KMS-11 (cell line): ENCODE data around the gene XIST.

Experiments used
- H2AFZ ChIP-seq: fragments of 200-600 bp; sonication (generic); 2 replicates; pipeline ENCODE4 v1.6.1; 2016; ENCODE audit warnings: antibody characterized with exemption, mixed run types, low read depth
- H3K27ac ChIP-seq: fragments of 200-600 bp; sonication (generic); 2 replicates; pipeline ENCODE4 v1.6.1; 2016; ENCODE audit warnings: mild to moderate bottlenecking, mixed run types
- H3K27me3 ChIP-seq: fragments of 200-600 bp; sonication (generic); 2 replicates; pipeline ENCODE4 v1.6.1; 2017; ENCODE audit warnings: mild to moderate bottlenecking, low read depth, mixed run types, moderate library complexity; ENCODE audit not compliant: insufficient read depth
- H3K36me3 ChIP-seq: fragments of 200-600 bp; sonication (generic); 2 replicates; pipeline ENCODE4 v1.6.1; 2017; ENCODE audit warnings: mild to moderate bottlenecking, mixed run types; ENCODE audit not compliant: insufficient read depth
- H3K4me1 ChIP-seq: fragments of 200-600 bp; sonication (generic); 2 replicates; pipeline ENCODE4 v1.6.1; 2016; ENCODE audit warnings: mild to moderate bottlenecking, low read depth, mixed run types; ENCODE audit not compliant: poor library complexity, severe bottlenecking
- H3K4me2 ChIP-seq: fragments of 200-600 bp; sonication (generic); 2 replicates; pipeline ENCODE4 v1.7.0; 2016; ENCODE audit warnings: mild to moderate bottlenecking, mixed run types
- H3K4me3 ChIP-seq: fragments of 200-600 bp; sonication (generic); IDR thresholded peaks from 2 replicates; pipeline ENCODE4 v1.6.1; 2017; ENCODE audit warnings: low read depth, low read length, mixed read lengths; ENCODE audit not compliant: insufficient read depth
- H3K79me2 ChIP-seq: fragments of 200-600 bp; sonication (generic); 2 replicates; pipeline ENCODE4 v1.6.1; 2016; ENCODE audit warnings: low read depth, mixed run types; ENCODE audit not compliant: insufficient read depth
- H3K9ac ChIP-seq: fragments of 200-600 bp; sonication (generic); 2 replicates; pipeline ENCODE4 v1.6.1; 2016; ENCODE audit warnings: mild to moderate bottlenecking, mixed run types
- H4K20me1 ChIP-seq: fragments of 200-600 bp; sonication (generic); 2 replicates; pipeline ENCODE4 v1.6.1; 2016; ENCODE audit warnings: mild to moderate bottlenecking, mixed run types; ENCODE audit not compliant: insufficient read depth
- CTCF ChIP-seq: fragments of 200-600 bp; sonication (generic); conservative IDR thresholded peaks from 2 replicates; pipeline ENCODE4 v1.6.1; 2017; ENCODE audit warnings: low read depth, mild to moderate bottlenecking, antibody characterized with exemption, low read length, moderate library complexity, mixed read lengths

XIST gene

GRCh38 chrX:73859622-73860021, 7.1 kb upstream of the XIST start:
- Histone ChIP-seq H3K27ac (no peak overlapping the region), H4K20me1 (no peaks in the 10 kb centered on the region), H2AFZ (no peak overlapping the region), H3K36me3 (no peaks in the 10 kb centered on the region), H3K4me3 (no peak overlapping the region), H3K4me2 (no peak overlapping the region), H3K27me3 (no peaks in the 10 kb centered on the region), H3K79me2 (no peaks in the 10 kb centered on the region), H3K9ac (no peak overlapping the region), H3K4me1 (no peaks in the 10 kb centered on the region)
- TF ChIP-seq CTCF: no peak

- Histone ChIP-seq H3K4me2 (no peak overlapping the region), H3K36me3 (no peaks in the 10 kb centered on the region), H3K79me2 (no peaks in the 10 kb centered on the region), H2AFZ (no peak overlapping the region), H3K4me3 (no peak overlapping the region), H4K20me1 (no peaks in the 10 kb centered on the region), H3K27me3 (no peaks in the 10 kb centered on the region), H3K4me1 (no peaks in the 10 kb centered on the region), H3K27ac (no peak overlapping the region), H3K9ac (no peak overlapping the region)
- peak; percentile 76 for TF ChIP-seq CTCF
Observed at GRCh38 chrX:73855546-73855945, 3.0 kb upstream of the XIST start.

- H3K4me3 ChIP-seq: no peak overlapping the region
- H4K20me1 ChIP-seq: no peaks in the 10 kb centered on the region
- H3K27me3 ChIP-seq: no peaks in the 10 kb centered on the region
- no peak overlapping the region for H3K4me2 ChIP-seq
- H3K4me1 ChIP-seq: no peaks in the 10 kb centered on the region
- H3K9ac ChIP-seq: no peak overlapping the region
- H3K27ac ChIP-seq: no peak overlapping the region
- no peak for TF ChIP-seq CTCF
- H3K79me2 ChIP-seq: no peaks in the 10 kb centered on the region
- H2AFZ ChIP-seq: no peak overlapping the region
- H3K36me3 ChIP-seq: no peaks in the 10 kb centered on the region
Observed at GRCh38 chrX:73852022-73852421, 492 bp downstream of the XIST start.

- no peaks in the 10 kb centered on the region for H3K79me2 ChIP-seq
- H3K4me1 ChIP-seq: no peaks in the 10 kb centered on the region
- no peak overlapping the region for H3K4me3 ChIP-seq
- no peaks in the 10 kb centered on the region for H3K27me3 ChIP-seq
- TF ChIP-seq CTCF: no peak
- H2AFZ ChIP-seq: no peak overlapping the region
- H3K36me3 ChIP-seq: no peaks in the 10 kb centered on the region
- H3K27ac ChIP-seq: no peak overlapping the region
- H4K20me1 ChIP-seq: no peaks in the 10 kb centered on the region
- H3K4me2 ChIP-seq: no peak overlapping the region
- no peak overlapping the region for H3K9ac ChIP-seq
Observed at GRCh38 chrX:73851014-73852009, 1.2 kb downstream of the XIST start.
